ENCODE results near the gene ISY1.
A peak's percentile ranks its signal among the peaks of the same experiment; 100 is the strongest.
"Not testable (repeated sequence)": the region's sequence is repeated elsewhere in the genome, so short reads cannot be mapped to it uniquely, and the experiment has no call there.

Gene ISY1

DNA sequence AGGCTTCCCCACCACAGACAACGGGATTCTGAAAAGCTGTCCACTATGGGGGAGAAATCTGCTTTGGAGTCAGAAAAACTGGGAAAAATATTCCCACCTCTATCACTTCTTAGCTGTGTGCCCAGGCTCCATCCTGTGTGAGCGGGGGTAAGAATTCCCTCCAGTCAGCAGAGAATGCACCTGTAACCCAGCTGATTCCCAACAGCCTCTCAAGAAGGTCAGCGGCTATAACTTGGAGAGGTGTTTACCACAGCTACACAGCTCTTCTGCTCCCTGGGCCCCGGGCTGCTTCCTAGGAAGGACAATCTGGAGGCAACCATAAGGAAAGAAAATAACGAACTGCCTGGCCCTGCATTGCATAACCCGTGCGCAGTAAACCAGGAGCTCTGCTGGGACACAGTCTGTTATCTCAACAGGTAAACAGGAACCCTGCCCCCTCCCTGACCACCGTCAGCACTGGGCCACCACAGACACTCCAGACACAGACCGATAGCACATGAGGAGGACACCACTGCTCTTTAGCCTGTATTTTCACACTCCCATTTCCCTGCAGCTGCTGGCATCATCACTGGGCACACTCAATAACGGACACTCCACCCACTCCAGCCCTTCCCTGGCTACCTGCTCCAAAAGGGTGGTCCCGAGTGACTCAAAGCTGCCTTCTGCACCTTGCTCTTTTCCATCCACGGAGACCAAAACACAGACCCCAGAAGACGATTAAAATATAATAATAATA is 41.3 kb downstream of the ISY1 start:
- peak; percentile 19 for DNase-seq

GRCh38 chr3:129118745-129119144 is 42.1 kb downstream of the ISY1 start:
- DNase-seq: peak; percentile 24

DNA sequence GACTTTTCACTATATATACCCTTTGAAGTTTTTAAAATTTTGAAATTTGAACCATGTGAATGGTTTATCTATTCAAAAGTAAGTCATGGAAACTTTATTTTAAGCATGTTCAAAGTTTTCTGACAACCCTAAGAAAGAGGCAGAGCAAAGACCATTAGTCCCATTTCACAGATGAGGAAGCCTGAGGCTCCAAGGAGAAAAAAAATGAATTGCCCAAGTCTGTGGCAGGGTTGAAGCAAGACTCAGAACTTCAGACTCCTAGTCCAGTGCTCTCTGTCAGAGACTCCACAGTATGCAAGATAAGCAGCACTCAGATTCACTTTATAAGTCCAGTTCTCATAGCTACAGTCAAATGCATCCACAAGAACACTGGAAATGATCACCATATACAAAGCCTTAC is 43.7 kb downstream of the ISY1 start:
- no peak for DNase-seq

DNA sequence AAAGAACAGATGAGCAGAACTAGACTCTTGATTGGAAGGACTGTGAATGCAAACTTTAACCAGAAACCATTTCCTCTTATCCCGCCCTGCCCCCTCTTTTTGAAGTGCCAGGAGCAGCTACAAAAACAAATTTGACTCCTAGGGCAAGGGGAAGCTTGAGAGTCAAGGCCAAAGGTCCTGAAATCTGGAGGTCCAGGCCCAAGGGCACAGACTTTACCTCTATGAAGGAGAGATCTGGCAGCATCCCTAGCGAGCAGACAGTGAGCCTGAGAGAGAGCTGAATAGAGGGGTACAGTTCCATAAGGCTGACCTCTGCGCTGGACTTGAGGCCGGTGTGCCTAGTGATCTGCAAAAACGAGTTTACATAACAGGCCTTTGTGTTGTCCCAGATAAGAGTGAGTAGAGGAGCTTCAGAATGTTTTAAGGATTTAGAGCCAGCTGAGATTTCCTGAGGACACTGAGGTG is 44.3 kb downstream of the ISY1 start:
- DNase-seq: no peak

- DNase-seq: no peak
These were observed 46.4 kb downstream of the ISY1 start for GRCh38 chr3:129114455-129114854.

- peak; percentile 75 for DNase-seq
These were observed 48.4 kb downstream of the ISY1 start for GRCh38 chr3:129112308-129113052.

DNA sequence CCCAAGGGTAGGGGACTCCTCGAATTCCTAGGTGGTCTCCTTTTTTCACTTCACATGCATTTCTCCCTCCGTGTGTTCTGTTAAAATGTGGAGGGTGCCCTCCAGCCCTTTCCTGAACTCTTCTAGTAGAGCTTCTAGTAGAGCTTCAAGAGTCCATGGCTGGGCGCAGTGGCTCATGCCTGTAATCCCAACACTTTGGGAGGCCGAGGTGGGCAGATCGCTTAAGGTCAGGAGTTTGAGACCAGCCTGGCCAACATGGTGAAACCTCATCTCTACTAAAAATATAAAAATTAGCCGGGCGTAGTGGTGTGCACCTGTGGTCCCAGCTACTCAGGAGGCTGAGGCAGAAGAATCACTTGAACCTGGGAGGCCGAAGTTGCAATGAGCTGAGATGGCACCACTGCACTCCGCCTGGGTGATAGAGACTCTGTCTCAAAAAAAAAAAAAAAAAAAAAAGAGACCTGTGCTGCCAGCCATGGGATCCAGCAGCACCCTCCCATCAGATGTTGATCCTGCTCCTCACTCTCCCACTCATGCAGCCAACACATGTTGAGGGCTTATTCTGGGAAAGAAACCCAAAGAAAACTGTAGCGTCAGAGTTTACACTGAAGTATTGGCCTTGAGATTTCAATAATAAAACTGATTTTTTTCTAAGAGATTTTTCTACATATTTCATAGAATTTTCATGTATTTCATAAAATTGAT is 49.6 kb downstream of the ISY1 start:
- DNase-seq: not testable (repeated sequence)

DNA sequence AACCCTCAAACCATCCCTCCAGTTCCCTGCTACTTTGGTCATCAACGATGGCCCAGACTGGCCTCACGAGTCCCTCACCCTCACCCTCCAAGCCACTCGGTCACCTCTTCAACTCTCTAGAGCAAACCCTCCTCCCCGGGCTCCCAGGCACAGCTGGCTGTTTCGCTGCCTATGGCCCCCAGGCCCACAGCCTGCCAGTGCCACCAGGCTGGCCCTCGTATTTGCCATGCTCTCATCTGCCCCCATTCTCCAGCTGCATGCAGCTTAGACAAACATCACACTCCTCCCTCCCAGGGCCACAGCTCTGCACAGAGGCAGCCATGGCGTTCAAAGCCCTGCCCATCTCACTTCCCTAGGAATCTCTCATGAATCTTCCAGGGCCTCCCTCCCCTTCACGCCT is 53.1 kb downstream of the ISY1 start:
- DNase-seq: no peak

DNA sequence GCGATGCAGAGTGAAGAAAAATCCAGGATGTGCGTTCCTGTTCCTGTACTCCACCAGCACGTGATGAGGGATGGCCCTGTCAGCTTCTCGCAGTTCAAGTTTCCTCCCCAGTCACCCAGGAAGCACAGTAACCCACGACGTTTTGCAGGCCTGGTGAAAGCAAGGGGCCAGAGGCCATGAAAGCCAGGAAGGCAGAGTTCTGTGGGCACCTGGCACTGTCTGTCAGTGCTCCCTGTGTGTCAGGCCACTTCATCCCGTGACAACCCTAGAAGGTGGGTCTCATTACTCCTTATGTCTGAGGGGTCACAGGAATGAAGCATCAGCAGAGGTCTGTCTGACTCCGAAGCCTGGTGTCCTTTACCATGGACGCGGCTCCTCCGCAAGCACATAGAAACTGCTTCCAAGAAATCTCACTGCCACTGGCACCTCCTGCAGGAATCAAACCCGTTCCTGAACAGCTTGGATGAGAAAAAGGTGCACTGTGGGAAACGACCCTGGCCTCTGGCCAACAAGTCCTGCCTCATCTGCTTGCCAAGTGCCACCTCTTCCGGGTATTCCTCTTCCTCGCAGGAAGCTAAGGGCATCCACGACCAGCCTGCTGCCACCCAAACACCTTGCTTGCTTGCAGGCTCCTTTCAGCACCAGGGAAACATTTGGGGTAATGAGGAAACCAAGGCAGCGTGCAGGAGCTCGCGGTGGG is 53.8 kb downstream of the ISY1 start:
- DNase-seq: no peak

- no peak for DNase-seq
These were observed 54.5 kb downstream of the ISY1 start for GRCh38 chr3:129106320-129106719.

- DNase-seq: no peak
These were observed 55.0 kb downstream of the ISY1 start for GRCh38 chr3:129105862-129106261.

GRCh38 chr3:129104498-129105079 is 56.3 kb downstream of the ISY1 start:
- no peak for DNase-seq

DNA sequence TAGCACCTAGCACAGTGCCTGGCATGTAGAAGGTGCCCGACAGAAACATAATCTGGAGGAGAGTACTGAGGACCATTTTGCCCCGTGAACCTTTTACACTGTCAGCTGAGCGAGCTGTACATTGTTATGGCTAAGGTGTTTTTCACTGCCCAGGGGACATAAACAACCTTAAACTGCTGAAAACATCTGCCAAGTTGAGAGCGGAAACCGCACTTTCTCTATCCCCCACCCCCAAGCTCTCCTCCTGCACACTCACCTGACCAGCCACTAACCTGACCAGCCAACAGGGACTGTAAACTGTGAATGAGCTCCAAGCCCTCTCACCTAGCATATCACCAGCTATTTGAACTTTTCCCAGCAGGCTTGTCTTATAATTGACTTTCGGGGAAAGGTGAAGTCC is 56.8 kb downstream of the ISY1 start:
- DNase-seq: no peak

DNA sequence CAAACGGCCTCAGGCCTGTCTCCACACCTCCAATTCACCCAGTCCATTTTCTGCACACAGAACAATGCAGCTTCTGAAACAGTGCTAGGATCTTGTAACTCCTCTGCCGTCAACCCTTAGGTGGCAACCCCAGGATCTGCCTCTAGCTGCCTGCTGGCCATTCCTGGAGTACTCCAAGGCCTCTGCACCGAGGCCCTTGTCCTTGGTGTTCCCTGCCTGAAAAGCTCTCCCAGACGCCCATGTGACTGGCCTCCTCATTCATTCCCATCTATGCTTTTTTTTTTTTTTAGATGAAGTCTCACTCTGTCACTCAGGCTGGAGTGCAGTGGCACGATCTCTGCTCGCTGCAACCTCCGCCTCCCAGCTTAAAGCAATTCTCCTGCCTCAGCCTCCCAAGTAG is 57.6 kb downstream of the ISY1 start:
- DNase-seq: no peak

- no peak for DNase-seq
These were observed 59.3 kb downstream of the ISY1 start for GRCh38 chr3:129101370-129102138.

GRCh38 chr3:129100274-129100673 is 60.6 kb downstream of the ISY1 start:
- DNase-seq: no peak

GRCh38 chr3:129095285-129095684 is 65.6 kb downstream of the ISY1 start:
- no peak for DNase-seq

DNA sequence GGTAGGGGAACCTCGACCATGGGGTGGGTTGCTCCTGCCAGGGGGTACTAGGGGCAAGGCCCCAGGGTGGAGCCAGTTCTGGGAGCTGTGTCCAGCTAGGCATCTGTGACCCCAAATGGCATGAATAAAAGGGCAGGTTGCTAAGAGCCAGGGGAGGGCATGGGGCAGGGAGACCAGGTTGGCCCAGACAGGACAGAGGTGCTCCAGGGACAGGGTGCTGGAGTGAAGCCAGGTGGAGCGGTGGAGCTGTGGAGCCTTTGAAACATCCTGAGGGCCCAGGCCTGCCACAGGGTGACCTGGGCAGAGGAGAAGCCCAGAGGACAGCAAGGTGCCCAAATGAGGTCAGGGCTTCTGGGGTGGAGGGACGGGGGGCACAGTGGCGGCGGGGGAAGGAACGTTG is 72.6 kb downstream of the ISY1 start:
- not testable (repeated sequence) for DNase-seq

DNA sequence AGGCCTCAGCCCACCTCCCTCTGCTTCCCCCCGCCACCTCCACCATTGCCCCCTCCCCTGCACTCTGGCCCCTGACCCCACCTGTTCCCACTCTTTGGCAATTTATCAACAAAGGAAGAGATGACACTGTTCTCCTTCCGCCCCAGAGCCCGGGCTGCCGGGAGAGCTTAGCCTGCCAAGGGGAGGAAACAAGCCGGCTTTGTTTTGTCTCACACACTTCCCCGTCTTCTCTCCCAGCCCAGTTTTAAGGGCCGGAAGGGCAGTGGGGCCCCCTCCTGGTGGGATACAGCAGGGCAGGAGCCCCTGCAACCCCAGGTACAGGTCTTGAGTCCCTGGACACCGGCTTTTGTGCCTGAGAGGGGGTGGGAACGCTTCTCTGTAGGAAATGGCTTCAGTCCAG is 73.0 kb downstream of the ISY1 start:
- not testable (repeated sequence) for DNase-seq

DNA sequence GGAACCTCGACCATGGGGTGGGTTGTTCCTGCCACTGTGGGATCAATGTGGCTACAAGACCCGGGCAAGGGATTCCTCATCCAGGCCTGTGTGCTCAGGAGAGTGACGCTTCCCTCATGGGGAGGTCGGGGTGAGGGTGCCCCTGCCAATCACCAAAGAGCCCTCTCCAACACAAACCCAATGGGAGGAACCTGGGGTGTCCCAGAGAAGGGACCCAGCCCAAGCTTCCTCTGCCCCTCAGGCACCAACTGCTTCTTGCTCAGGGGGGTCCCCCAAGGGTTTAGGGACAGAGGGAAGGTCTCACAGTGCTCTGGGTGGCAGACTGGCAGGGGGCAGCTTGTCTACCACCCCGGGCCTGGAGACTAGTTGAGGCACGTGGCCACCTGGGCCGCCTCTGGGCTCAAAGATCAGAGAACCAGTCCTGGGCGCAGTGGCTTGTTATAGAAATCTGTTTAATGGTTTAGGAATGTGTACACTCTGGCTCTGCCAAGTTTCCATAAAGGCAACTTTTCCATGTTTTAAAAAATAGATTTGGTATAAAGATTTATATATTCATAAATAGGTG is 73.6 kb downstream of the ISY1 start:
- DNase-seq: no peak

GRCh38 chr3:129085818-129086217 is 75.0 kb downstream of the ISY1 start:
- DNase-seq: no peak

Measured in stimulated activated CD4-positive, alpha-beta T cell treated with anti-CD3 and anti-CD28 coated beads, Interleukin-1b, Interleukin-23, amount 100 ng/mL, for 48 hours (primary cell).